Epithelial cell of prostate (primary cell): ENCODE data around the gene CFAP73.
"Not testable (repeated sequence)": the region's sequence is repeated elsewhere in the genome, so short reads cannot be mapped to it uniquely, and the experiment has no call there.

Experiments used
- DNase-seq: peaks from one replicate; pipeline ENCODE4 v3.0.0-alpha.2; 2011; ENCODE audit warnings: low read depth, low spot score
- H3K27ac ChIP-seq: fragments of 450-650 bp; 2 replicates; pipeline ENCODE4 v1.5.1; 2017; ENCODE audit warnings: mild to moderate bottlenecking

CFAP73 gene

GRCh38 chr12:113138826-113139225, 10.7 kb upstream of the CFAP73 start:
- no peak for DNase-seq
- no peak overlapping the region for H3K27ac ChIP-seq

- no peak overlapping the region for H3K27ac ChIP-seq
- no peak for DNase-seq
These were observed 8.8 kb upstream of the CFAP73 start for GRCh38 chr12:113140706-113141105.

GRCh38 chr12:113141716-113142115, 7.8 kb upstream of the CFAP73 start:
- not testable (repeated sequence) for H3K27ac ChIP-seq, DNase-seq

DNA sequence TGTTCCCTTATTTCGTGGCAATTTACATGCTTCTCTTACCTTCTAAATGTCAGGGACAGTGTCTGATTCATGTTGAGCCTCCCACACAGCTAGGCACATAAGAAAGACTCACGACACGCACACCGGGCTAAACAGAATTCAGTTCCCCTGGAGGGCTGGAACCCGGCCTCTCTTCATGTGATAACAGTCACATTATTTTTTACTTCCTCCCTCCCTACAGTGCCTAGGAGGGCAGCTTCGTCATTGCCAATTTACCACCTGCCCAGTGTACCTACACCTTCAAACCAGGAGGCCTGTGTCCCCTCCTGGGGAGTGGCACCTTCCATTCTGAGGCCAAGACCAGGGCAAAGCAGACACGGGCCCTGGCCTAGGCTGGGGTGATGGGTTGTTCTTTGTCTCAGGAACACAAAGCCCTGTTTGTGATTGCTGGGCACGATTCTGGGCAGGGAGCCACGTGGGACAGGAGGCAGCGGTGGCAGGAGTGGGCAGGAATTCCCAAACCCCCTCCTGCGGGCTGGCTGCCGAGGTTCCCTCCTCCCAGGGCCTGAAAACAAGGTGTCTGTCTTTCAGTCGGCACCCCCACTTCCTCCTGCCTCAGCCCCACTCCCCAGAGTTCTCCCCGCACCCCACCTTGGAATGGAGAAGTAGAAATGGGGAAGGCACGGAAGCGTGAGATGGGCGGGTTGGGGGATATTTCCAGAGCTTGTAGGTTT, 7.2 kb upstream of the CFAP73 start:
- H3K27ac ChIP-seq: no peak overlapping the region
- DNase-seq: no peak

GRCh38 chr12:113142886-113143332, 6.6 kb upstream of the CFAP73 start:
- no peak for DNase-seq

GRCh38 chr12:113143959-113144358, 5.6 kb upstream of the CFAP73 start:
- H3K27ac ChIP-seq: no peak overlapping the region
- DNase-seq: no peak

More at GRCh38 chr12:113142886-113143332, 6.6 kb upstream of the CFAP73 start:
- H3K27ac ChIP-seq: no peak overlapping the region

DNA sequence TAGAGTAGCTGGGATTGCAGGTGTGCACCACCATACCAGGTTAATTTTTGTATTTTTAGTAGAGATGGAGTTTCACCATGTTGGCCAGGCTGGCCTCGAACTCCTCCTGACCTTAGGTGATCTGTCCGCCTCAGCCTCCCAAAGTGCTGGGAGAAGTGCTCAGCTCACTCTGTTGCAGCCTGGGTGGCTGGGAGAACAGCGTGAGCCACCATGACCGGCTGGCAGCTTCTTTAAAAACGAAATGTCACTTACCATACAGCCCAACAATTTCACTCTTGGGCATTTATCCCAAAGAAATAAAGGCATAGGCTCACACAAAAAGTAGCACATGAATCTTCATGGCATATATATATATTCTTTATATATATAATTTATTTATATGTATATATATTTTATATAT, 4.7 kb upstream of the CFAP73 start:
- no peak for DNase-seq
- H3K27ac ChIP-seq: no peak overlapping the region

DNA sequence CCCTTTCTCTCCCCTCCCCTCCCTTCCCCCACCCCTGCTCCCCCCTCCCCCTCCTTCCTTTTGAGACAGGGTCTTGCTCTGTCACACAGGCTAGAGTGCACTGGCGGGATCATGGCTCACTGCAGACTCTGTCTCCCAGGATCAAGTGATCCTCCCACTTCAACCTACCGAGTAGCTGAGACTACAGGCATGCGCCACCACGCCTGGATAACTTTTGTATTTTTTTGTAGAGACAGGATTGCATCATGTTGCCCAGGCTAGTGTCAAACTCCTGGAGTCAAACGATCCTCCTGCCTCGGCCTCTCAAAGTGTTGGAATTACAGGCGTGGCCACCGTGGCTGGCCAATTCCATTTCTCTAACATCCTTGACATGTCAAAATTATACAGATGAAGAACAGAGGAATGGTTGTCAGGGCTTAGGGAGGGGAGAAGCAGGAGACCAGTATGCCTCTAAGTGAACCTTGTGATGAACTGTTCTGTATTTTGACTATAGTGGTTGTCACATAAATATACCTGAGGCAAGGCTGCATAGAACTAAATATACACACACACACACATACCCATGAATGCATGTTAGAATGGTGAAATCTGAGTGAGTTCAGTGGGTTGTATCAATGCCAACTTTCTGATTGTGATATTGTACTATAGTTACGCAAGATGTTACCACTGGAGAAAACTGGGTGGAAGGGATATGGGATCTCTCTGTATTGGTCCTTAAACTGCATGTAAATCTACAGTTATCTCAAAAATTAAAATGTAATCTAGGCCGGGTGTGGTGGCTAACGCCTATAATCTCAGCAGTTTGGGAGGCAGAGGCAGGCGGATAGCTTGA, 3.6 kb upstream of the CFAP73 start:
- no peak for DNase-seq
- no peak overlapping the region for H3K27ac ChIP-seq

- no peak overlapping the region for H3K27ac ChIP-seq
- DNase-seq: no peak
These were observed 2.5 kb upstream of the CFAP73 start for GRCh38 chr12:113146999-113147398.

DNA sequence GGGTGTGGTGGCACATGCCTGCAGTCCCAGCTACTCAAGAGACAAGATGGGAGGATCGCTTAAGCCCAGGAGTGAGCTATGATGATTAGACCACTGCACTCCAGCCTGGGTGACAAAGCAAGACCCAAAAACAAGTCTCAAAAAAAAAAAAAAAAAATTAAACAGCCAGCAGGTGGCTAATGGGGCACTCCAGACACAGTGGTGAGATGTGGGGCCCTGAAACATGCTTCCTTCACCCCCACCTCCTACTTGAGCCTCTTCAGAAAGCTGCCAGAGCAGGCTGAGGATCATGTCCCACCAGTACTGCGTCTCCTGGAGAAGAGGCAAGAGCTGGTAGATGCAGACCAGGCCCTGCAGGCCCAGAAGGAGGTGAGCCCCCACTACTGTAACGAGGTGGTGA, 2.1 kb downstream of the CFAP73 start:
- no peak overlapping the region for H3K27ac ChIP-seq
- no peak for DNase-seq

- H3K27ac ChIP-seq: no peak overlapping the region
These were observed 2.8 kb downstream of the CFAP73 start for GRCh38 chr12:113152196-113152834.

DNA sequence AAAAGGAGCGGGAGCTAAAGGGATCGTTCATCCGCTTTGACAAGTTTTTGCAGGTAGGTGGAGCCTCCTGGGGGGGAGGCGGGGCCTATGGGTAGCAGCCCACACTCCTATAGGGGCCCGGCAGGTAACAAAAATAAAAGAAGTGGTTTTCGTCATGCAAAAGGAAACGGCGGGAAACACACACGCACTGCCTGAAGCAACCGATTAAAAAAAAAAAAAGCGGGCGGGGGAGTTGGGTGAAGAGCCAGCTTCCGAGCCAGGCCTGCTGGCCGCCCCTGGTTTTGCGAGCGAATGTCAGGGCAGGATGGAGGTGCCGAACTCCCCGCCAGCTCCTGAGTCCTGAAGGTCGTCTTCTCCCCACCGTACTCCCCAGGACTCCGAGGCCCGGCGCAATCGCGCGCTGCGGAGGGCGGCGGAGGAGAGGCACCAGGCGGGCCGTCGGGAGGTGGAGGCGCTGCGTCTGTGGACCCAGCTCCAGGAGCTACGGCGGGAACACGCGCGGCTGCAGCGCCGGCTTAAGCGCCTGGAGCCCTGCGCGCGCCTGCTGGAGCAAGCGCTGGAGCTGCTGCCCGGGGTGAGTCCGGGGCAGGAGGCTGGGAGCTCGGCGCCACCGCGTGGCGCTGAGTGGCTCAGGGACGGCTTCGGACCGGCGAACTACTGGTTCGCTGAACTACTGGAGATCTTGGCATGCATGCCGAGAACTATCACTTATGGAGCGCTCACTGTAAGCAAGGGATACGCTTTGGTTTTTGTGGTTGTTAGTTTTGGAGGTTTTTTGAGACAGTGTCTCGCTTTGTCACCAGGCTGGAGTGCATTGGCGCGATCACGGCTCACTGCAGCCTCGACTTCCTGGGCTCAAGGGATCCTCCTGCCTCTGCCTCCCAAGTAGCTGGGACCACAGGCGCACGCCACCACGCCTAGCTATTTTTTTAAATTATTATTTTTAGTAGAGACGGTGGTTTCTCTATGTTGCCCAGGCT, 3.6 kb downstream of the CFAP73 start:
- no peak overlapping the region for H3K27ac ChIP-seq
- DNase-seq: no peak

More at GRCh38 chr12:113152196-113152834, 2.8 kb downstream of the CFAP73 start:
- no peak for DNase-seq

DNA sequence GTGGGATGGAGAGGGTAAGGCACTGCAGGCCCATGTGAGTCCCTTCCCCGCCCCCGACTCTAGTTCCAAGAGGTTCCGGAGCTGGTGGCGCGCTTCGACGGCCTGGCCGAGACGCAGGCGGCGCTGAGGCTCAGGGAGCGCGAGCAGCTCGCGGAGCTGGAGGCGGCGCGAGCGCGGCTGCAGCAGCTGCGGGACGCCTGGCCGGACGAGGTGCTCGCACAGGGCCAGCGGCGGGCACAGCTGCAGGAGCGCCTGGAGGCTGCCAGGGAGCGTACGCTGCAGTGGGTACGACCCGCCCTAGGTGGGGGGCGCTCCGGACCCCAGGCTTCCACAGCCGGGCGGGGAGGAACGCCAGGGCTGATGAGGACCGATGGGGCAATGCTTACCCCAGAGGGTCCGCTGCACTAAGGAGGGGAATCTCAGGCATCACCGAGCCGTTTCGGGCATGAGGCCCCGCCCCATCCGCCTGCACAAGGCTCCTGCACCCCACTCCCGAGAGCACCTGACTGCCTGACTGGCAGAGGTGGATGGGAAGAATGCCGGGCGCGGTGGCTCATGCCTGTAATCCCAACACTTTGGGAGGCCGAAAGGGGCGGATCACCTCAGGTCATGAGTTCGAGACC, 4.9 kb downstream of the CFAP73 start:
- H3K27ac ChIP-seq: no peak overlapping the region
- no peak for DNase-seq

DNA sequence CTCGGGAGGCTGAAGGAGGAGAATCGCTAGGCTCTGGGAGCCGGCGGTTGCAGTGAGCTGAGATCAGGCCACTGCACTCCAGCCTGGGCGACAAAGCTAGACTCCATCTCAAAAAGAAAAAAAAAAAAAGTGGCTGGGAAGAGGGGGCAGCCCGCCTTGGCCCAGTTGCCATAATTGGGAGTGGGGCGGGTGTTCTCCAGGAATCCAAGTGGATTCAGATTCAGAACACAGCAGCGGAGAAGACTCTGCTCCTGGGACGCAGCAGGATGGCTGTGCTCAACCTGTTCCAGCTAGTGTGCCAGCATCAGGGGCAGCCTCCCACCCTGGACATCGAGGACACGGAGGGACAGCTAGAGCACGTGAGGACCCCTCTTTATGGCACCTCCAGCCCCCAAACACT, 5.5 kb downstream of the CFAP73 start:
- DNase-seq: no peak
- H3K27ac ChIP-seq: no peak overlapping the region

DNA sequence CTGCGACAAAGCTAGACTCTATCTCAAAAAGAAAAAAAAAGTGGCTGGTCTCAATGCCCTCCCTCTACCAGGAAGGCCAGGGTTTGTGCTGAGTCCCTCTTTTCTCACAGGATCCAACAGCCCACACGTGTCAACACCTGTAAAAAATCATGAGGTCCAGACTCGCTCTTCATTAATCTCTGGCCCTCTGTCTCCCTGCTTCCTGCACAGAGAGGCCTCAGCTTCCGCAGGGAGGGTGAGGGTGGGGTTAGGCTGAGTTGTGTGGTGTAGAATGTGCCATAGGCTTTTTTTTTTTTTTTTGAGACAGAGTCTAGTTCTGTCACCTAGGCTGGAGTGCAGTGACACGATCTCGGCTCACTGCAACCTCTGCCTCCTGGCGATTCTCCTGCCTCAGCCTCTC, 6.1 kb downstream of the CFAP73 start:
- H3K27ac ChIP-seq: no peak overlapping the region
- no peak for DNase-seq

- DNase-seq: no peak
- no peak overlapping the region for H3K27ac ChIP-seq
These were observed 7.8 kb downstream of the CFAP73 start for GRCh38 chr12:113157218-113157859.

- DNase-seq: no peak
- no peak overlapping the region for H3K27ac ChIP-seq
These were observed 9.1 kb downstream of the CFAP73 start for GRCh38 chr12:113158439-113159203.

DNA sequence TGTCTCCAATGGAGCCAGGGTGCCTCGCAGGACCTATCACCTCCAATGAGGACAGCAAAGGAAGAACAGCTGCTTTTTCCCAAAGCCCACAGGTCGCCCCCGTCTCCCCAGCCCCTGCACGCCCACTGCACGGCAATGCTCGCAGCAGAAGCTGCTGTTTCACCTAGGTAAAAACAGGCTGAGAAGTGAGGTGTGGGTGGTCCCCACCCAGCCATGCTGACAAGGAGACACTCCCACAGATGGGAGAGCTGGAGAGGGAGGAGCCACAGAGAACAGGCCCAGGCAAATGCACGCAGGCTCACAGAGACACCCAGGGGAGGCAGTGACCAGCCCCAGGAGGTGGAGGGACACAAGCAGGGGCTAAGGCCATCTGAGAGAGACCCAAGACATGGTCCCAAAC, 10.4 kb downstream of the CFAP73 start:
- no peak overlapping the region for H3K27ac ChIP-seq
- DNase-seq: no peak
